PFSK-1 (cell line): ENCODE results near the gene HDAC4.

Experiments used
- POLR2AphosphoS5 ChIP-seq: IDR thresholded peaks from 2 replicates; pipeline ENCODE4 v1.6.1; 2012; ENCODE audit warnings: low read depth, mild to moderate bottlenecking, control low read depth, low read length, moderate library complexity
- SIN3A ChIP-seq: IDR thresholded peaks from 2 replicates; pipeline ENCODE4 v1.6.1; 2012; ENCODE audit warnings: mild to moderate bottlenecking, low read length, moderate library complexity, borderline replicate concordance; ENCODE audit not compliant: insufficient read depth
- TAF1 ChIP-seq: IDR thresholded peaks from 2 replicates; pipeline ENCODE4 v1.6.1; 2012; ENCODE audit warnings: low read length, control low read depth, borderline replicate concordance; ENCODE audit not compliant: insufficient read depth
- TF ChIP-seq, protein P1 (sequence below), 2 experiments: IDR thresholded peaks; 2 replicates each; pipeline versions ENCODE4 v1.6.1 to v1.8.0; 2011 to 2012; ENCODE audit warnings: low read depth in 2 of 2, low read length in 2 of 2, control low read depth in 1 of 2, inconsistent platforms in 1 of 2, mild to moderate bottlenecking in 1 of 2, moderate library complexity in 1 of 2; ENCODE audit not compliant: insufficient read depth in 1 of 2

GRCh38 chr2:239181074-239181902 is 219.5 kb downstream of the HDAC4 start:
- TF ChIP-seq TAF1 (no peak), POLR2AphosphoS5 (no peak), SIN3A (no peak)
- TF ChIP-seq, protein P1, sequence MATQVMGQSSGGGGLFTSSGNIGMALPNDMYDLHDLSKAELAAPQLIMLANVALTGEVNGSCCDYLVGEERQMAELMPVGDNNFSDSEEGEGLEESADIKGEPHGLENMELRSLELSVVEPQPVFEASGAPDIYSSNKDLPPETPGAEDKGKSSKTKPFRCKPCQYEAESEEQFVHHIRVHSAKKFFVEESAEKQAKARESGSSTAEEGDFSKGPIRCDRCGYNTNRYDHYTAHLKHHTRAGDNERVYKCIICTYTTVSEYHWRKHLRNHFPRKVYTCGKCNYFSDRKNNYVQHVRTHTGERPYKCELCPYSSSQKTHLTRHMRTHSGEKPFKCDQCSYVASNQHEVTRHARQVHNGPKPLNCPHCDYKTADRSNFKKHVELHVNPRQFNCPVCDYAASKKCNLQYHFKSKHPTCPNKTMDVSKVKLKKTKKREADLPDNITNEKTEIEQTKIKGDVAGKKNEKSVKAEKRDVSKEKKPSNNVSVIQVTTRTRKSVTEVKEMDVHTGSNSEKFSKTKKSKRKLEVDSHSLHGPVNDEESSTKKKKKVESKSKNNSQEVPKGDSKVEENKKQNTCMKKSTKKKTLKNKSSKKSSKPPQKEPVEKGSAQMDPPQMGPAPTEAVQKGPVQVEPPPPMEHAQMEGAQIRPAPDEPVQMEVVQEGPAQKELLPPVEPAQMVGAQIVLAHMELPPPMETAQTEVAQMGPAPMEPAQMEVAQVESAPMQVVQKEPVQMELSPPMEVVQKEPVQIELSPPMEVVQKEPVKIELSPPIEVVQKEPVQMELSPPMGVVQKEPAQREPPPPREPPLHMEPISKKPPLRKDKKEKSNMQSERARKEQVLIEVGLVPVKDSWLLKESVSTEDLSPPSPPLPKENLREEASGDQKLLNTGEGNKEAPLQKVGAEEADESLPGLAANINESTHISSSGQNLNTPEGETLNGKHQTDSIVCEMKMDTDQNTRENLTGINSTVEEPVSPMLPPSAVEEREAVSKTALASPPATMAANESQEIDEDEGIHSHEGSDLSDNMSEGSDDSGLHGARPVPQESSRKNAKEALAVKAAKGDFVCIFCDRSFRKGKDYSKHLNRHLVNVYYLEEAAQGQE (IDR thresholded peaks at IDR 0.05; ENCODE audit: insufficient read depth in 1 of 2, low read depth in 2 of 2, low read length in 2 of 2): no peak
